Mesothelial cell of epicardium (in vitro differentiated cells): ENCODE measurements around the gene ZFAND4. TPM values are rescaled to one million over a fixed set of nuclear protein-coding genes. Genes with fewer than 3 reads are reported as not detected.

Experiments used
- DNase-seq, 2 experiments: peaks; one replicate each; pipeline ENCODE4 v3.0.0; 2021; ENCODE audit warnings: low spot score in 2 of 2; ENCODE audit not compliant: unreplicated experiment in 2 of 2
- H3K27ac Mint-ChIP-seq: 2 replicates; pipeline ENCODE4 v1.8.0; 2021; ENCODE audit warnings: mixed read lengths
- H3K27me3 Mint-ChIP-seq: 2 replicates; pipeline ENCODE4 v1.8.0; 2021; ENCODE audit warnings: low read depth, mixed read lengths
- H3K36me3 Mint-ChIP-seq: 2 replicates; pipeline ENCODE4 v1.8.0; 2021; ENCODE audit warnings: mixed read lengths
- H3K4me1 Mint-ChIP-seq: 2 replicates; pipeline ENCODE4 v1.8.0; 2021; ENCODE audit warnings: mixed read lengths
- H3K4me3 Mint-ChIP-seq: 2 replicates; pipeline ENCODE4 v1.8.0; 2021; ENCODE audit warnings: mild to moderate bottlenecking, moderate library complexity, mixed read lengths
- H3K9me3 Mint-ChIP-seq: 2 replicates; pipeline ENCODE4 v1.8.0; 2021; ENCODE audit warnings: mixed read lengths
- total RNA-seq: library from RNA; stranded (reverse); gene quantifications from 3 replicates; pipeline ENCODE4 v1.2.1, GENCODE V29; 2021
- TF ChIP-seq, protein P1 (sequence below): fragments of 200-600 bp; sonication (generic); IDR thresholded peaks from one replicate; pipeline ENCODE4 v1.5.0; 2021; ENCODE audit warnings: antibody characterized with exemption; ENCODE audit not compliant: unreplicated experiment

Gene ZFAND4
- total RNA-seq, 1 donor from 2014 or later = 20.2 TPM

DNA sequence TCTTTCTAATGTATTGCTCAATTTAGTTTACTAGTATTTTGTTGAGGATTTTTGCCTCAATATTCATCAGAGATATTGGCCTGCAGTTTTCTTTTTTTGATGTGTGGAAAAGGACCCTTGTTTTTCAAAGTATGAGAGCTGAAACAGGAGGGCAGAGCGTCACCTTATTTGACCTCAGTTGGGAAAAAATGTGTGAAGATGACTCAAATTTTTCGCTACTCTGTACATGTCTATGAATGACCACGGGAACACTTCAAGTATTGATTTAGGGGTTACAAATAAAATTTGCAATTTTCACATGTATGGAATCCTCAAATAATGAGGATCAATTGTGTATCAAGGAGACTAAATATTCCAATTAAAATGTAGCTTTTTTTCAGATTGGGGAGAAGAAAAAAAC lies 103.1 kb downstream of the ZFAND4 start:
- no peak for DNase-seq
- TF ChIP-seq, protein P1, sequence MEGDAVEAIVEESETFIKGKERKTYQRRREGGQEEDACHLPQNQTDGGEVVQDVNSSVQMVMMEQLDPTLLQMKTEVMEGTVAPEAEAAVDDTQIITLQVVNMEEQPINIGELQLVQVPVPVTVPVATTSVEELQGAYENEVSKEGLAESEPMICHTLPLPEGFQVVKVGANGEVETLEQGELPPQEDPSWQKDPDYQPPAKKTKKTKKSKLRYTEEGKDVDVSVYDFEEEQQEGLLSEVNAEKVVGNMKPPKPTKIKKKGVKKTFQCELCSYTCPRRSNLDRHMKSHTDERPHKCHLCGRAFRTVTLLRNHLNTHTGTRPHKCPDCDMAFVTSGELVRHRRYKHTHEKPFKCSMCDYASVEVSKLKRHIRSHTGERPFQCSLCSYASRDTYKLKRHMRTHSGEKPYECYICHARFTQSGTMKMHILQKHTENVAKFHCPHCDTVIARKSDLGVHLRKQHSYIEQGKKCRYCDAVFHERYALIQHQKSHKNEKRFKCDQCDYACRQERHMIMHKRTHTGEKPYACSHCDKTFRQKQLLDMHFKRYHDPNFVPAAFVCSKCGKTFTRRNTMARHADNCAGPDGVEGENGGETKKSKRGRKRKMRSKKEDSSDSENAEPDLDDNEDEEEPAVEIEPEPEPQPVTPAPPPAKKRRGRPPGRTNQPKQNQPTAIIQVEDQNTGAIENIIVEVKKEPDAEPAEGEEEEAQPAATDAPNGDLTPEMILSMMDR = no peak
- H3K27me3 Mint-ChIP-seq = no peaks in the 10 kb centered on the region
- peaks cover 13% of the 10 kb centered on the region for H3K36me3 Mint-ChIP-seq
- H3K9me3 Mint-ChIP-seq = peaks cover 35% of the 10 kb centered on the region
- no peaks in the 10 kb centered on the region for H3K4me1 Mint-ChIP-seq
- no peak overlapping the region for H3K27ac Mint-ChIP-seq
- H3K4me3 Mint-ChIP-seq = no peak overlapping the region

DNA sequence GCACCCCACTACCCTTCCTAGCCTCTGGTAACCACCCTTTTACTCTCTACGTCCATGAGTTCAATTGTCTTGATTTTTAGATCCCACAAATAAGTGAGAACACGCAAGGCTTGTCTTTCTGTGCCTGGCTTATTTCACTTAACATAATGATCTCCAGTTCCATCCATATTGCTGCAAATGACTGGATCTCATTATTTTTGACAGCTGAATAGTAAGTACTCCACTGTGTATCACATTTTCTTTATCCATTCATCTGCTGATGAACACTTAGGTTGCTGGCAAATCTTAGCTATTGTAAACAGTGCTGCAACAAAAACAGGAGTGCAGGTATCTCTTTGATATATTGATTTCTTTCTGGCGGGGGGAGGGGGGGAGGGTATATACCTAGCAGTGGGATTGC lies 106.2 kb downstream of the ZFAND4 start:
- Mint-ChIP-seq H3K9me3 (peaks cover 27% of the 10 kb centered on the region), H3K27me3 (no peaks in the 10 kb centered on the region)
- TF ChIP-seq, protein P1 = no peak

More for the DNA sequence above, 106.2 kb downstream of the ZFAND4 start:
- DNase-seq = no peak
- Mint-ChIP-seq H3K4me1 (peaks cover 5% of the 10 kb centered on the region), H3K27ac (no peak overlapping the region), H3K4me3 (no peak overlapping the region), H3K36me3 (peaks cover 8% of the 10 kb centered on the region)

Other genes starting within 250 kb of the ZFAND4 start
- 40.6 to 48.4 TPM (median 43.7 TPM) in 3 replicates for gene WASHC2C, start 54.5 kb upstream of the ZFAND4 start, total RNA-seq
- gene AGAP4, start 174.7 kb upstream of the ZFAND4 start, total RNA-seq = 38.1 to 43.8 TPM (median 40.7 TPM) in 3 replicates